OCI-LY7 (cell line): ENCODE data around the gene DGKH. TPM values are rescaled to one million over a fixed set of nuclear protein-coding genes. Genes with fewer than 3 reads are reported as not detected.

Experiments used
- BruUV-seq: library from RNA; stranded (reverse); fragments of 400-500 nt; replicated peaks from 2 replicates; lab custom pipeline; 2021; lab: Mats Ljungman, UMichigan
- CTCF ChIA-PET: fragments of 300-600 bp; sonication (Branson Sonifier 250); formaldehyde crosslinking; loops from one replicate; lab custom pipeline; 2022; ENCODE audit warnings: antibody characterized with exemption; ENCODE audit not compliant: unreplicated experiment; lab: Charles Lee
- POLR2A ChIA-PET: fragments of 300-600 bp; sonication (Branson Sonifier 250); formaldehyde crosslinking; loops from one replicate; lab custom pipeline; 2022; ENCODE audit warnings: antibody characterized with exemption; lab: Charles Lee
- DNase-seq: peaks from one replicate; pipeline ENCODE4 v3.0.0-alpha.2; 2015; ENCODE audit warnings: low spot score
- H2AFZ ChIP-seq: fragments of 200-600 bp; sonication (generic), shearing (Covaris generic); 2 replicates; pipeline ENCODE4 v1.6.1; 2014; ENCODE audit warnings: mild to moderate bottlenecking, antibody characterized with exemption, low read length, moderate library complexity
- H3K27ac ChIP-seq: fragments of 200-600 bp; sonication (generic); 2 replicates; pipeline ENCODE4 v1.5.1; 2014; ENCODE audit warnings: mixed run types, low read depth, mild to moderate bottlenecking, moderate library complexity, low read length, inconsistent platforms; ENCODE audit not compliant: poor library complexity, severe bottlenecking
- H3K36me3 ChIP-seq: fragments of 200-600 bp; sonication (generic); 2 replicates; pipeline ENCODE4 v1.6.1; 2014; ENCODE audit warnings: mild to moderate bottlenecking, antibody characterized with exemption, low read length, moderate library complexity, mixed read lengths; ENCODE audit not compliant: insufficient read depth
- H3K4me1 ChIP-seq: fragments of 200-600 bp; sonication (generic); 2 replicates; pipeline ENCODE4 v1.5.1; 2014; ENCODE audit warnings: mild to moderate bottlenecking, low read length; ENCODE audit not compliant: insufficient read depth, poor library complexity, severe bottlenecking
- H3K4me2 ChIP-seq: fragments of 200-600 bp; sonication (generic); 2 replicates; pipeline ENCODE4 v1.6.1; 2014; ENCODE audit warnings: mild to moderate bottlenecking, low read length
- H3K4me3 ChIP-seq: fragments of 200-600 bp; sonication (generic); 2 replicates; pipeline ENCODE4 v1.5.1; 2014; ENCODE audit warnings: mild to moderate bottlenecking, low read depth, low read length; ENCODE audit not compliant: poor library complexity, severe bottlenecking
- H3K79me2 ChIP-seq: fragments of 200-600 bp; sonication (generic); 2 replicates; pipeline ENCODE4 v1.6.1; 2016; ENCODE audit warnings: low read depth, mild to moderate bottlenecking, low read length, moderate library complexity, mixed read lengths; ENCODE audit not compliant: insufficient read depth
- H3K9me2 ChIP-seq: fragments of 200-600 bp; sonication (generic); 2 replicates; pipeline ENCODE4 v1.6.1; 2016; ENCODE audit warnings: mild to moderate bottlenecking, low read length, mixed read lengths; ENCODE audit not compliant: insufficient read depth
- H3K9me3 ChIP-seq: fragments of 200-600 bp; sonication (generic); 2 replicates; pipeline ENCODE4 v1.6.1; 2014; ENCODE audit warnings: mild to moderate bottlenecking, mixed run types, low read length, mixed read lengths
- H4K20me1 ChIP-seq: fragments of 200-600 bp; sonication (generic); 2 replicates; pipeline ENCODE4 v1.6.1; 2014; ENCODE audit warnings: mild to moderate bottlenecking, antibody characterized with exemption, low read length, moderate library complexity, mixed read lengths; ENCODE audit not compliant: insufficient read depth
- CTCF ChIP-seq: fragments of 200-600 bp; sonication (generic); conservative IDR thresholded peaks from 2 replicates; pipeline ENCODE4 v1.5.1; 2014; ENCODE audit warnings: mild to moderate bottlenecking, antibody characterized with exemption, low read length, moderate library complexity, mixed read lengths
- EZH2phosphoT487 ChIP-seq: fragments of 200-600 bp; sonication (generic); IDR thresholded peaks from 2 replicates; pipeline ENCODE4 v1.6.1; 2018; ENCODE audit warnings: low read depth, borderline replicate concordance, mild to moderate bottlenecking, mixed run types, antibody characterized with exemption, low read length, moderate library complexity, mixed read lengths
- intact Hi-C: fragments of 100-400 bp; cut with micrococcal nuclease; formaldehyde crosslinking; loops from one replicate; pipeline ENCODE4 v1.10.0; 2022; ENCODE audit not compliant: unreplicated experiment
- total RNA-seq, 2 experiments: library from RNA; depleted of rRNA in 1 of 2; stranded (reverse); fragments of >200 nt in 1 of 2; shearing (Covaris generic) in 1 of 2; gene quantifications; 2 replicates each; pipeline ENCODE4 v1.2.3, GENCODE V29; 2014 to 2022

The DGKH gene
- total RNA-seq, 2 experiments from 2014 or later: 6.2 to 16.1 TPM

GRCh38 chr13:42113478-42113877 lies 65.0 kb downstream of the DGKH start:
- ChIA-PET POLR2A (no interaction called here), CTCF (interaction anchor here (1.6 kb wide), 1 partner anchor 196 kb away, joined by 3 read pairs; no protein-coding TSS in a partner anchor)
- Histone ChIP-seq H2AFZ (no peak overlapping the region), H3K9me2 (no peaks in the 10 kb centered on the region), H4K20me1 (no peaks in the 10 kb centered on the region), H3K4me2 (no peak overlapping the region), H3K27ac (no peak overlapping the region), H3K9me3 (no peaks in the 10 kb centered on the region), H3K4me3 (no peak overlapping the region), H3K4me1 (no peaks in the 10 kb centered on the region), H3K36me3 (no peaks in the 10 kb centered on the region), H3K79me2 (no peaks in the 10 kb centered on the region)
- no TSS peak for BruUV-seq
- TF ChIP-seq CTCF: no peak
- no peak for TF ChIP-seq EZH2phosphoT487
- DNase-seq: no peak
- intact Hi-C loops: loop anchor here (10.0 kb wide), 1 partner anchor 729 kb away; no protein-coding TSS in a partner anchor

GRCh38 chr13:42114278-42114677 lies 65.8 kb downstream of the DGKH start:
- H2AFZ ChIP-seq: no peak overlapping the region
- POLR2A ChIA-PET: interaction anchor here (1.1 kb wide), 1 partner anchor 445 kb away, joined by 4 read pairs; no protein-coding TSS in a partner anchor
- H3K4me1 ChIP-seq: no peaks in the 10 kb centered on the region
- no peak for TF ChIP-seq EZH2phosphoT487
- no peak for TF ChIP-seq CTCF
- H3K4me3 ChIP-seq: no peak overlapping the region
- H4K20me1 ChIP-seq: no peaks in the 10 kb centered on the region
- no peaks in the 10 kb centered on the region for H3K9me2 ChIP-seq
- H3K9me3 ChIP-seq: no peaks in the 10 kb centered on the region
- H3K4me2 ChIP-seq: no peak overlapping the region
- H3K27ac ChIP-seq: no peak overlapping the region
- H3K79me2 ChIP-seq: no peaks in the 10 kb centered on the region
- intact Hi-C loops: loop anchor here (10.0 kb wide), 1 partner anchor 729 kb away; no protein-coding TSS in a partner anchor
- CTCF ChIA-PET: no interaction called here
- no TSS peak for BruUV-seq
- no peak for DNase-seq
- H3K36me3 ChIP-seq: no peaks in the 10 kb centered on the region

- no peaks in the 10 kb centered on the region for H3K79me2 ChIP-seq
- no peaks in the 10 kb centered on the region for H3K36me3 ChIP-seq
- H3K27ac ChIP-seq: no peak overlapping the region
- TF ChIP-seq CTCF (no peak), EZH2phosphoT487 (no peak)
- ChIA-PET POLR2A (interaction anchor here (0.9 to 1.1 kb wide), 2 partner anchors 446 to 450 kb away, joined by 3 to 4 read pairs; no protein-coding TSS in a partner anchor), CTCF (no interaction called here)
- intact Hi-C loops: loop anchor here (10.0 kb wide), 1 partner anchor 730 kb away; no protein-coding TSS in a partner anchor
- H3K9me2 ChIP-seq: no peaks in the 10 kb centered on the region
- no TSS peak for BruUV-seq
- H2AFZ ChIP-seq: no peak overlapping the region
- H3K4me3 ChIP-seq: no peak overlapping the region
- no peaks in the 10 kb centered on the region for H4K20me1 ChIP-seq
- H3K4me2 ChIP-seq: no peak overlapping the region
- DNase-seq: no peak
- no peaks in the 10 kb centered on the region for H3K9me3 ChIP-seq
- H3K4me1 ChIP-seq: no peaks in the 10 kb centered on the region
Measured at GRCh38 chr13:42114912-42115311, 66.5 kb downstream of the DGKH start.
